Hematopoietic multipotent progenitor cell treated with erythropoietin and hydrocortisone succinate and interleukin-3 and kit ligand, for 15 days (in vitro differentiated cells): Measurements from ENCODE around the gene GNAQ.
A peak's percentile ranks its signal among the peaks of the same experiment; 100 is the strongest.

ENCODE experiments used
- DNase-seq: peaks from one replicate; pipeline ENCODE4 v3.0.0-alpha.2; 2015; ENCODE audit warnings: low spot score

The GNAQ gene

GRCh38 chr9:77944556-77945243 is 86.9 kb downstream of the GNAQ start:
- no peak for DNase-seq

GRCh38 chr9:77943057-77943456 is 88.6 kb downstream of the GNAQ start:
- DNase-seq: no peak

GRCh38 chr9:77939149-77939668 is 92.4 kb downstream of the GNAQ start:
- peak; percentile 67 for DNase-seq

GRCh38 chr9:77938163-77938562 is 93.4 kb downstream of the GNAQ start:
- DNase-seq: no peak

GRCh38 chr9:77935974-77936373 is 95.6 kb downstream of the GNAQ start:
- no peak for DNase-seq

GRCh38 chr9:77935211-77935610 is 96.4 kb downstream of the GNAQ start:
- DNase-seq: no peak

- no peak for DNase-seq
Measured at GRCh38 chr9:77933976-77934375, 97.6 kb downstream of the GNAQ start.

GRCh38 chr9:77933019-77933418 is 98.6 kb downstream of the GNAQ start:
- no peak for DNase-seq

- DNase-seq: no peak
Measured at GRCh38 chr9:77929942-77930341, 101.7 kb downstream of the GNAQ start.

- no peak for DNase-seq
Measured at GRCh38 chr9:77927265-77927664, 104.3 kb downstream of the GNAQ start.

GRCh38 chr9:77926371-77926878 is 105.2 kb downstream of the GNAQ start:
- DNase-seq: peak; percentile 44

GRCh38 chr9:77922591-77922990 is 109.0 kb downstream of the GNAQ start:
- no peak for DNase-seq

- DNase-seq: no peak
Measured at GRCh38 chr9:77917800-77918199, 113.8 kb downstream of the GNAQ start.

- no peak for DNase-seq
Measured at GRCh38 chr9:77916820-77917219, 114.8 kb downstream of the GNAQ start.

GRCh38 chr9:77916410-77916819 is 115.2 kb downstream of the GNAQ start:
- DNase-seq: no peak

GRCh38 chr9:77915744-77916143 is 115.9 kb downstream of the GNAQ start:
- no peak for DNase-seq

- DNase-seq: no peak
Measured at GRCh38 chr9:77912895-77913693, 118.5 kb downstream of the GNAQ start.

- DNase-seq: no peak
Measured at GRCh38 chr9:77911928-77912327, 119.7 kb downstream of the GNAQ start.

- DNase-seq: no peak
Measured at GRCh38 chr9:77910194-77910621, 121.4 kb downstream of the GNAQ start.

GRCh38 chr9:77909306-77909705 is 122.3 kb downstream of the GNAQ start:
- peak; percentile 48 for DNase-seq

- no peak for DNase-seq
Measured at GRCh38 chr9:77908293-77908692, 123.3 kb downstream of the GNAQ start.

GRCh38 chr9:77907585-77907984 is 124.0 kb downstream of the GNAQ start:
- DNase-seq: no peak

GRCh38 chr9:77906991-77907390 is 124.6 kb downstream of the GNAQ start:
- no peak for DNase-seq
